H1 (cell line): ENCODE results near the gene SMAD1. TPM values are rescaled to one million over a fixed set of nuclear protein-coding genes. Genes with fewer than 3 reads are reported as not detected.

Experiments
- RBBP5 ChIP-seq: IDR thresholded peaks from 2 replicates; pipeline ENCODE4 v1.7.1; 2012; ENCODE audit warnings: low read depth, mild to moderate bottlenecking, inconsistent platforms, low read length, moderate library complexity, borderline replicate concordance
- SIRT6 ChIP-seq: IDR thresholded peaks from one replicate; pipeline ENCODE4 v1.7.1; 2012; ENCODE audit warnings: low read length, inconsistent platforms
- polyA plus RNA-seq, 7 experiments: library from polyadenylated mRNA; depleted of rRNA in 3 of 7; stranded (reverse) in 5 of 7; unstranded in 2 of 7; fragments of >200 nt in 5 of 7; fragments of 200-250 nt in 2 of 7; gene quantifications; 1 replicate in 5 of 7; 2 replicates in 1 of 7; 4 replicates in 1 of 7; pipeline versions ENCODE4 v1.2.1 to v1.2.3, GENCODE V29; 2011 to 2013; ENCODE audit warnings: missing spikeins in 2 of 7, mixed read lengths in 2 of 7
- total RNA-seq: library from RNA; stranded (reverse); fragmentation: NEBNext Ultra II Directional; extraction: Animal tissue kit (Norgen Biotek cat#: 25700); gene quantifications from 2 replicates; pipeline ENCODE4 v1.2.1, GENCODE V29; 2021
- TF ChIP-seq, protein P1 (sequence below): fragments of 300-600 bp; sonication (generic); IDR thresholded peaks from 2 replicates; pipeline ENCODE4 v1.7.1; 2012; ENCODE audit warnings: low read length, moderate library complexity, mild to moderate bottlenecking, inconsistent platforms; ENCODE audit not compliant: insufficient replicate concordance
- TF ChIP-seq, protein P2 (sequence below): IDR thresholded peaks from 2 replicates; pipeline ENCODE4 v1.6.1; 2012; ENCODE audit warnings: low read length, inconsistent platforms

Gene SMAD1
- total and polyA plus RNA-seq, 2 of the 8 experiments (the other 6 are each of a cell fraction or from before 2014, with no cell fraction given), result 22.6 to 25.3 TPM

DNA sequence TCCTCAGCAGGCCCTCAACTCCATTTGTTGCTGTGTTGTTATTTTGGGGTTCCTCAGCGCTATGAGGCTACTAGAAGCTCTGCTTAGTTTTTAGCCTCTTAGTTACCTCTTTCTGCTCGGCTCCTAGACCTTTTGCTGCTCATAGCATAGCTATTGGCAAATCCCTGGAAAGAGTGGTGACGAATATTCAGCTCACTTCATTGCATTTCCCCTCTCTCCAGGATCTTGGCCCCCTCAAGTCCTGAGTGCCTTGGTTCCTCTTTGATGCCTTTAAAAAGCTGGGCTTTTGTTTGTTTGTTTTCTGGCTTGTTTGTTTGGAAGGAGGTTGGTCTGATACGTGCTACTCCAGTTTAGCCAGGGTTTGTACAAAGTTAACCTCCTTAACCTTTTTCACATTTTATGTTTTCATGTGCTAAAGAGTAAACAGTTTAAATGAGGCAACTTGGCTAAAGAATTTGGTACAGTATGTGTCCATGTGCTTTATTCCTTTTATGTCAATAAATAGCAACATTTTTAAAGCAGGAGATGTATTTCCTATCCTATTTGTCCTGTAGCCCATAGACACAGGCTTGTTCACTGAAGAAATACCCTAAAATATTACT, 31.5 kb downstream of the SMAD1 start (continued):
- TF ChIP-seq, protein P1, sequence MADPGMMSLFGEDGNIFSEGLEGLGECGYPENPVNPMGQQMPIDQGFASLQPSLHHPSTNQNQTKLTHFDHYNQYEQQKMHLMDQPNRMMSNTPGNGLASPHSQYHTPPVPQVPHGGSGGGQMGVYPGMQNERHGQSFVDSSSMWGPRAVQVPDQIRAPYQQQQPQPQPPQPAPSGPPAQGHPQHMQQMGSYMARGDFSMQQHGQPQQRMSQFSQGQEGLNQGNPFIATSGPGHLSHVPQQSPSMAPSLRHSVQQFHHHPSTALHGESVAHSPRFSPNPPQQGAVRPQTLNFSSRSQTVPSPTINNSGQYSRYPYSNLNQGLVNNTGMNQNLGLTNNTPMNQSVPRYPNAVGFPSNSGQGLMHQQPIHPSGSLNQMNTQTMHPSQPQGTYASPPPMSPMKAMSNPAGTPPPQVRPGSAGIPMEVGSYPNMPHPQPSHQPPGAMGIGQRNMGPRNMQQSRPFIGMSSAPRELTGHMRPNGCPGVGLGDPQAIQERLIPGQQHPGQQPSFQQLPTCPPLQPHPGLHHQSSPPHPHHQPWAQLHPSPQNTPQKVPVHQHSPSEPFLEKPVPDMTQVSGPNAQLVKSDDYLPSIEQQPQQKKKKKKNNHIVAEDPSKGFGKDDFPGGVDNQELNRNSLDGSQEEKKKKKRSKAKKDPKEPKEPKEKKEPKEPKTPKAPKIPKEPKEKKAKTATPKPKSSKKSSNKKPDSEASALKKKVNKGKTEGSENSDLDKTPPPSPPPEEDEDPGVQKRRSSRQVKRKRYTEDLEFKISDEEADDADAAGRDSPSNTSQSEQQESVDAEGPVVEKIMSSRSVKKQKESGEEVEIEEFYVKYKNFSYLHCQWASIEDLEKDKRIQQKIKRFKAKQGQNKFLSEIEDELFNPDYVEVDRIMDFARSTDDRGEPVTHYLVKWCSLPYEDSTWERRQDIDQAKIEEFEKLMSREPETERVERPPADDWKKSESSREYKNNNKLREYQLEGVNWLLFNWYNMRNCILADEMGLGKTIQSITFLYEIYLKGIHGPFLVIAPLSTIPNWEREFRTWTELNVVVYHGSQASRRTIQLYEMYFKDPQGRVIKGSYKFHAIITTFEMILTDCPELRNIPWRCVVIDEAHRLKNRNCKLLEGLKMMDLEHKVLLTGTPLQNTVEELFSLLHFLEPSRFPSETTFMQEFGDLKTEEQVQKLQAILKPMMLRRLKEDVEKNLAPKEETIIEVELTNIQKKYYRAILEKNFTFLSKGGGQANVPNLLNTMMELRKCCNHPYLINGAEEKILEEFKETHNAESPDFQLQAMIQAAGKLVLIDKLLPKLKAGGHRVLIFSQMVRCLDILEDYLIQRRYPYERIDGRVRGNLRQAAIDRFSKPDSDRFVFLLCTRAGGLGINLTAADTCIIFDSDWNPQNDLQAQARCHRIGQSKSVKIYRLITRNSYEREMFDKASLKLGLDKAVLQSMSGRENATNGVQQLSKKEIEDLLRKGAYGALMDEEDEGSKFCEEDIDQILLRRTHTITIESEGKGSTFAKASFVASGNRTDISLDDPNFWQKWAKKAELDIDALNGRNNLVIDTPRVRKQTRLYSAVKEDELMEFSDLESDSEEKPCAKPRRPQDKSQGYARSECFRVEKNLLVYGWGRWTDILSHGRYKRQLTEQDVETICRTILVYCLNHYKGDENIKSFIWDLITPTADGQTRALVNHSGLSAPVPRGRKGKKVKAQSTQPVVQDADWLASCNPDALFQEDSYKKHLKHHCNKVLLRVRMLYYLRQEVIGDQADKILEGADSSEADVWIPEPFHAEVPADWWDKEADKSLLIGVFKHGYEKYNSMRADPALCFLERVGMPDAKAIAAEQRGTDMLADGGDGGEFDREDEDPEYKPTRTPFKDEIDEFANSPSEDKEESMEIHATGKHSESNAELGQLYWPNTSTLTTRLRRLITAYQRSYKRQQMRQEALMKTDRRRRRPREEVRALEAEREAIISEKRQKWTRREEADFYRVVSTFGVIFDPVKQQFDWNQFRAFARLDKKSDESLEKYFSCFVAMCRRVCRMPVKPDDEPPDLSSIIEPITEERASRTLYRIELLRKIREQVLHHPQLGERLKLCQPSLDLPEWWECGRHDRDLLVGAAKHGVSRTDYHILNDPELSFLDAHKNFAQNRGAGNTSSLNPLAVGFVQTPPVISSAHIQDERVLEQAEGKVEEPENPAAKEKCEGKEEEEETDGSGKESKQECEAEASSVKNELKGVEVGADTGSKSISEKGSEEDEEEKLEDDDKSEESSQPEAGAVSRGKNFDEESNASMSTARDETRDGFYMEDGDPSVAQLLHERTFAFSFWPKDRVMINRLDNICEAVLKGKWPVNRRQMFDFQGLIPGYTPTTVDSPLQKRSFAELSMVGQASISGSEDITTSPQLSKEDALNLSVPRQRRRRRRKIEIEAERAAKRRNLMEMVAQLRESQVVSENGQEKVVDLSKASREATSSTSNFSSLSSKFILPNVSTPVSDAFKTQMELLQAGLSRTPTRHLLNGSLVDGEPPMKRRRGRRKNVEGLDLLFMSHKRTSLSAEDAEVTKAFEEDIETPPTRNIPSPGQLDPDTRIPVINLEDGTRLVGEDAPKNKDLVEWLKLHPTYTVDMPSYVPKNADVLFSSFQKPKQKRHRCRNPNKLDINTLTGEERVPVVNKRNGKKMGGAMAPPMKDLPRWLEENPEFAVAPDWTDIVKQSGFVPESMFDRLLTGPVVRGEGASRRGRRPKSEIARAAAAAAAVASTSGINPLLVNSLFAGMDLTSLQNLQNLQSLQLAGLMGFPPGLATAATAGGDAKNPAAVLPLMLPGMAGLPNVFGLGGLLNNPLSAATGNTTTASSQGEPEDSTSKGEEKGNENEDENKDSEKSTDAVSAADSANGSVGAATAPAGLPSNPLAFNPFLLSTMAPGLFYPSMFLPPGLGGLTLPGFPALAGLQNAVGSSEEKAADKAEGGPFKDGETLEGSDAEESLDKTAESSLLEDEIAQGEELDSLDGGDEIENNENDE, result no peak
- TF ChIP-seq, protein P2, sequence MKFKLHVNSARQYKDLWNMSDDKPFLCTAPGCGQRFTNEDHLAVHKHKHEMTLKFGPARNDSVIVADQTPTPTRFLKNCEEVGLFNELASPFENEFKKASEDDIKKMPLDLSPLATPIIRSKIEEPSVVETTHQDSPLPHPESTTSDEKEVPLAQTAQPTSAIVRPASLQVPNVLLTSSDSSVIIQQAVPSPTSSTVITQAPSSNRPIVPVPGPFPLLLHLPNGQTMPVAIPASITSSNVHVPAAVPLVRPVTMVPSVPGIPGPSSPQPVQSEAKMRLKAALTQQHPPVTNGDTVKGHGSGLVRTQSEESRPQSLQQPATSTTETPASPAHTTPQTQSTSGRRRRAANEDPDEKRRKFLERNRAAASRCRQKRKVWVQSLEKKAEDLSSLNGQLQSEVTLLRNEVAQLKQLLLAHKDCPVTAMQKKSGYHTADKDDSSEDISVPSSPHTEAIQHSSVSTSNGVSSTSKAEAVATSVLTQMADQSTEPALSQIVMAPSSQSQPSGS, result no peak
- TF ChIP-seq RBBP5 (no peak), SIRT6 (no peak)
